Neural cell (in vitro differentiated cells): ENCODE results near the gene THAP12. TPM values are rescaled to one million over a fixed set of nuclear protein-coding genes. Genes with fewer than 3 reads are reported as not detected.

ENCODE experiments used
- H2AFZ ChIP-seq: fragments of 200-600, 300-800 bp; sonication (generic), shearing (Covaris generic); 2 replicates; pipeline ENCODE4 v1.6.0; 2014; ENCODE audit warnings: low read depth, mild to moderate bottlenecking, antibody characterized with exemption, low read length, moderate library complexity
- H3F3A ChIP-seq: fragments of 200-600 bp; shearing (Covaris generic); 2 replicates; pipeline ENCODE4 v1.6.1; 2016; ENCODE audit warnings: mild to moderate bottlenecking, moderate library complexity, mixed read lengths, antibody characterized with exemption, low read length; ENCODE audit not compliant: insufficient read depth, poor library complexity, severe bottlenecking
- H3K27ac ChIP-seq: fragments of 200-600, 300-800 bp; sonication (generic), shearing (Covaris generic); 2 replicates; pipeline ENCODE4 v1.5.1; 2014; ENCODE audit warnings: mild to moderate bottlenecking, low read length, moderate library complexity
- H3K27me3 ChIP-seq: fragments of 300-800, 200-600 bp; sonication (generic), shearing (Covaris generic); 2 replicates; pipeline ENCODE4 v1.6.0; 2014; ENCODE audit warnings: mild to moderate bottlenecking, low read depth, low read length, moderate library complexity; ENCODE audit not compliant: insufficient read depth
- H3K36me3 ChIP-seq: fragments of 300-800, 200-600 bp; sonication (generic), shearing (Covaris generic); 2 replicates; pipeline ENCODE4 v1.5.1; 2014; ENCODE audit warnings: mild to moderate bottlenecking, antibody characterized with exemption, low read length, moderate library complexity; ENCODE audit not compliant: insufficient read depth
- H3K4me2 ChIP-seq: fragments of 300-800, 200-600 bp; sonication (generic), shearing (Covaris generic); 2 replicates; pipeline ENCODE4 v1.6.0; 2014; ENCODE audit warnings: mild to moderate bottlenecking, low read length
- H3K4me3 ChIP-seq: fragments of 300-800, 200-600 bp; sonication (generic), shearing (Covaris generic); 2 replicates; pipeline ENCODE4 v1.5.1; 2014; ENCODE audit warnings: mild to moderate bottlenecking, low read length, moderate library complexity
- H3K79me2 ChIP-seq: fragments of 200-600 bp; shearing (Covaris generic); replicated peaks from 2 replicates; pipeline ENCODE4 v1.6.0; 2014; ENCODE audit warnings: mild to moderate bottlenecking, low read length, moderate library complexity; ENCODE audit not compliant: insufficient read depth
- H3K9ac ChIP-seq: fragments of 300-800, 200-600 bp; sonication (generic), shearing (Covaris generic); 2 replicates; pipeline ENCODE4 v1.6.1; 2016; ENCODE audit warnings: mild to moderate bottlenecking, low read length, mixed read lengths
- H3K9me2 ChIP-seq: fragments of 200-600 bp; shearing (Covaris generic); 2 replicates; pipeline ENCODE4 v1.6.1; 2016; ENCODE audit warnings: mild to moderate bottlenecking, low read length, mixed read lengths; ENCODE audit not compliant: insufficient read depth
- H3K9me3 ChIP-seq: fragments of 200-600, 300-800 bp; sonication (generic), shearing (Covaris generic); 2 replicates; pipeline ENCODE4 v1.6.1; 2016; ENCODE audit warnings: mild to moderate bottlenecking, mixed run types, low read length, moderate library complexity, mixed read lengths
- H4K20me1 ChIP-seq: fragments of 200-600 bp; shearing (Covaris generic); 2 replicates; pipeline ENCODE4 v1.6.1; 2016; ENCODE audit warnings: mild to moderate bottlenecking, mixed run types; ENCODE audit not compliant: insufficient read depth
- EP300 ChIP-seq: fragments of 450-650 bp; conservative IDR thresholded peaks from 2 replicates; pipeline ENCODE4 v1.6.1; 2014; ENCODE audit warnings: antibody characterized with exemption, mild to moderate bottlenecking, moderate library complexity; ENCODE audit not compliant: poor library complexity, severe bottlenecking
- EZH2 ChIP-seq: fragments of 200-600, 300-800 bp; shearing (Covaris generic), sonication (generic); IDR thresholded peaks from 2 replicates; pipeline ENCODE4 v1.6.1; 2014; ENCODE audit warnings: antibody characterized with exemption, low read length, borderline replicate concordance, mild to moderate bottlenecking; ENCODE audit not compliant: insufficient read depth, poor library complexity, severe bottlenecking
- MXI1 ChIP-seq: fragments of 450-650 bp; conservative IDR thresholded peaks from 2 replicates; pipeline ENCODE4 v1.6.1; 2014; ENCODE audit warnings: antibody characterized with exemption, mild to moderate bottlenecking; ENCODE audit not compliant: poor library complexity, severe bottlenecking
- POLR2AphosphoS5 ChIP-seq: IDR thresholded peaks from 2 replicates; pipeline ENCODE4 v1.6.1; 2012
- RAD21 ChIP-seq: fragments of 450-650 bp; conservative IDR thresholded peaks from 2 replicates; pipeline ENCODE4 v1.6.1; 2014; ENCODE audit warnings: antibody characterized with exemption, mild to moderate bottlenecking, moderate library complexity
- REST ChIP-seq: IDR thresholded peaks from 2 replicates; pipeline ENCODE4 v1.6.1; 2012; ENCODE audit warnings: borderline replicate concordance
- SMC3 ChIP-seq: fragments of 450-650 bp; conservative IDR thresholded peaks from 2 replicates; pipeline ENCODE4 v1.6.1; 2014; ENCODE audit warnings: antibody characterized with exemption, mild to moderate bottlenecking, moderate library complexity; ENCODE audit not compliant: poor library complexity
- TAF1 ChIP-seq: IDR thresholded peaks from 2 replicates; pipeline ENCODE4 v1.6.1; 2012; ENCODE audit warnings: low read depth
- polyA plus RNA-seq: library from polyadenylated mRNA; depleted of rRNA; stranded (reverse); fragments of >200 nt; gene quantifications from 2 replicates; pipeline ENCODE4 v1.2.3, GENCODE V29; 2014
- TF ChIP-seq, protein P1 (sequence below): fragments of 450-650 bp; IDR thresholded peaks from 2 replicates; pipeline ENCODE4 v1.5.1; 2014; ENCODE audit warnings: antibody characterized with exemption, mild to moderate bottlenecking, moderate library complexity; ENCODE audit not compliant: poor library complexity, severe bottlenecking

Gene THAP12
- polyA plus RNA-seq, 1 donor from 2014 or later, result 110 TPM

GRCh38 chr11:76419896-76420295 is 39.0 kb upstream of the THAP12 start:
- H4K20me1 ChIP-seq, result no peaks in the 10 kb centered on the region
- no peak overlapping the region for H3K4me2 ChIP-seq
- H3K4me3 ChIP-seq, result no peak overlapping the region
- no peak overlapping the region for H3K9ac ChIP-seq
- no peak overlapping the region for H3K27ac ChIP-seq
- H3K36me3 ChIP-seq, result no peaks in the 10 kb centered on the region
- TF ChIP-seq REST (no peak), EP300 (no peak), MXI1 (no peak), SMC3 (no peak), EZH2 (no peak), POLR2AphosphoS5 (no peak), RAD21 (no peak), TAF1 (no peak)
- TF ChIP-seq, protein P1, sequence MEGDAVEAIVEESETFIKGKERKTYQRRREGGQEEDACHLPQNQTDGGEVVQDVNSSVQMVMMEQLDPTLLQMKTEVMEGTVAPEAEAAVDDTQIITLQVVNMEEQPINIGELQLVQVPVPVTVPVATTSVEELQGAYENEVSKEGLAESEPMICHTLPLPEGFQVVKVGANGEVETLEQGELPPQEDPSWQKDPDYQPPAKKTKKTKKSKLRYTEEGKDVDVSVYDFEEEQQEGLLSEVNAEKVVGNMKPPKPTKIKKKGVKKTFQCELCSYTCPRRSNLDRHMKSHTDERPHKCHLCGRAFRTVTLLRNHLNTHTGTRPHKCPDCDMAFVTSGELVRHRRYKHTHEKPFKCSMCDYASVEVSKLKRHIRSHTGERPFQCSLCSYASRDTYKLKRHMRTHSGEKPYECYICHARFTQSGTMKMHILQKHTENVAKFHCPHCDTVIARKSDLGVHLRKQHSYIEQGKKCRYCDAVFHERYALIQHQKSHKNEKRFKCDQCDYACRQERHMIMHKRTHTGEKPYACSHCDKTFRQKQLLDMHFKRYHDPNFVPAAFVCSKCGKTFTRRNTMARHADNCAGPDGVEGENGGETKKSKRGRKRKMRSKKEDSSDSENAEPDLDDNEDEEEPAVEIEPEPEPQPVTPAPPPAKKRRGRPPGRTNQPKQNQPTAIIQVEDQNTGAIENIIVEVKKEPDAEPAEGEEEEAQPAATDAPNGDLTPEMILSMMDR, result no peak
- no peaks in the 10 kb centered on the region for H3K9me2 ChIP-seq
- no peaks in the 10 kb centered on the region for H3F3A ChIP-seq
- H3K79me2 ChIP-seq, result no peaks in the 10 kb centered on the region
- no peaks in the 10 kb centered on the region for H3K27me3 ChIP-seq
- no peak overlapping the region for H2AFZ ChIP-seq
- H3K9me3 ChIP-seq, result no peaks in the 10 kb centered on the region

- Histone ChIP-seq H3K36me3 (no peaks in the 10 kb centered on the region), H2AFZ (no peak overlapping the region), H3K27me3 (no peaks in the 10 kb centered on the region), H4K20me1 (no peaks in the 10 kb centered on the region), H3K27ac (no peak overlapping the region), H3K9me3 (no peaks in the 10 kb centered on the region), H3K9ac (no peak overlapping the region), H3K79me2 (no peaks in the 10 kb centered on the region), H3K9me2 (no peaks in the 10 kb centered on the region), H3F3A (no peaks in the 10 kb centered on the region), H3K4me3 (no peak overlapping the region), H3K4me2 (no peak overlapping the region)
- TF ChIP-seq RAD21, result no peak
- no peak for TF ChIP-seq TAF1
- TF ChIP-seq POLR2AphosphoS5, result no peak
- TF ChIP-seq, protein P1, result no peak
- no peak for TF ChIP-seq REST
These were observed 34.1 kb upstream of the THAP12 start for GRCh38 chr11:76415073-76415472.
